Measurements from ENCODE around the gene LARGE1.

Gene LARGE1

GRCh38 chr22:33247758-33248157 is 672.5 kb downstream of the LARGE1 start:
- H3K36me3 ChIP-seq (ENCODE audit: low read length), result no peaks in the 10 kb centered on the region
- H3K4me2 ChIP-seq (ENCODE audit: low read depth, low read length, poor library complexity, severe bottlenecking), result no peak overlapping the region
- TF ChIP-seq, protein P1, sequence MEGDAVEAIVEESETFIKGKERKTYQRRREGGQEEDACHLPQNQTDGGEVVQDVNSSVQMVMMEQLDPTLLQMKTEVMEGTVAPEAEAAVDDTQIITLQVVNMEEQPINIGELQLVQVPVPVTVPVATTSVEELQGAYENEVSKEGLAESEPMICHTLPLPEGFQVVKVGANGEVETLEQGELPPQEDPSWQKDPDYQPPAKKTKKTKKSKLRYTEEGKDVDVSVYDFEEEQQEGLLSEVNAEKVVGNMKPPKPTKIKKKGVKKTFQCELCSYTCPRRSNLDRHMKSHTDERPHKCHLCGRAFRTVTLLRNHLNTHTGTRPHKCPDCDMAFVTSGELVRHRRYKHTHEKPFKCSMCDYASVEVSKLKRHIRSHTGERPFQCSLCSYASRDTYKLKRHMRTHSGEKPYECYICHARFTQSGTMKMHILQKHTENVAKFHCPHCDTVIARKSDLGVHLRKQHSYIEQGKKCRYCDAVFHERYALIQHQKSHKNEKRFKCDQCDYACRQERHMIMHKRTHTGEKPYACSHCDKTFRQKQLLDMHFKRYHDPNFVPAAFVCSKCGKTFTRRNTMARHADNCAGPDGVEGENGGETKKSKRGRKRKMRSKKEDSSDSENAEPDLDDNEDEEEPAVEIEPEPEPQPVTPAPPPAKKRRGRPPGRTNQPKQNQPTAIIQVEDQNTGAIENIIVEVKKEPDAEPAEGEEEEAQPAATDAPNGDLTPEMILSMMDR (IDR thresholded peaks at IDR 0.05; ENCODE audit: insufficient read depth, low read length, poor library complexity, severe bottlenecking), result no peak
- TF ChIP-seq EZH2phosphoT487 (conservative IDR thresholded peaks at IDR 0.05; ENCODE audit: low read length), result no peak
- H3K4me3 ChIP-seq (ENCODE audit: insufficient read depth, low read length, poor library complexity, severe bottlenecking), result no peak overlapping the region
- H3F3A ChIP-seq (ENCODE audit: insufficient read depth), result no peaks in the 10 kb centered on the region
- H3K27me3 ChIP-seq (ENCODE audit: low read length), result no peaks in the 10 kb centered on the region
- H3K9ac ChIP-seq (ENCODE audit: low read length), result no peak overlapping the region
- no peak overlapping the region for H3K27ac ChIP-seq (ENCODE audit: low read depth, low read length)
- no peaks in the 10 kb centered on the region for H3K79me2 ChIP-seq (ENCODE audit: insufficient read depth, low read length)
- H4K20me1 ChIP-seq (ENCODE audit: low read depth, low read length), result no peaks in the 10 kb centered on the region
- no peak overlapping the region for H2AFZ ChIP-seq (ENCODE audit: low read depth, low read length, severe bottlenecking)
- H3K9me2 ChIP-seq (replicated peaks; ENCODE audit: insufficient read depth, low read length), result no peaks in the 10 kb centered on the region
- H3K9me3 ChIP-seq (ENCODE audit: insufficient read depth, low read length), result no peaks in the 10 kb centered on the region

DNA sequence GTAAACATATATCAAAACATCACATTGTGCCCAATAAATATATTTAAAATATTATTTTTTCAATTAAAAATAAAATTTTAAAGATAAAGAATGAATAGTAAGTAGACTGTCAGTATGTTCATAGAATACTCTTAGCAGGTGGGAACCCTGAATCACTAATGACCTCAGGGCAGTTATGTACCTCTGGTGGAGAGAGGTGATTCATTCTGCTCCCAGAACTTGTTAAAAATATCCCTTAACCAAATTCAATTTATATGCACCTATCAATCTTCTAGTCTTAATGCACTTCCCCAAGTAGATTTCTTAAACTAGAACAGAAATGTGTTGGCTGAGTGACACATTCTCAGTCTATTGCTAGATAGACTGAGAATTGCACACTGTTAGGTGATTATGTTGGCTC is 678.2 kb downstream of the LARGE1 start:
- 0 out of 2 replicates have a peak, but pooled peaks cover 3% of the 10 kb centered on the region for H3K36me3 ChIP-seq (ENCODE audit: low read length)
- no peak overlapping the region for H2AFZ ChIP-seq (ENCODE audit: low read depth, low read length, severe bottlenecking)
- H3K4me2 ChIP-seq (ENCODE audit: low read depth, low read length, poor library complexity, severe bottlenecking), result no peak overlapping the region
- TF ChIP-seq EZH2phosphoT487 (conservative IDR thresholded peaks at IDR 0.05; ENCODE audit: low read length), result no peak
- TF ChIP-seq, protein P1 (IDR thresholded peaks at IDR 0.05; ENCODE audit: insufficient read depth, low read length, poor library complexity, severe bottlenecking), result no peak
- H3K27ac ChIP-seq (ENCODE audit: low read depth, low read length), result no peak overlapping the region
- H3K27me3 ChIP-seq (ENCODE audit: low read length), result no peaks in the 10 kb centered on the region
- no peak overlapping the region for H3K4me3 ChIP-seq (ENCODE audit: insufficient read depth, low read length, poor library complexity, severe bottlenecking)
- no peaks in the 10 kb centered on the region for H3F3A ChIP-seq (ENCODE audit: insufficient read depth)
- no peaks in the 10 kb centered on the region for H3K79me2 ChIP-seq (ENCODE audit: insufficient read depth, low read length)
- no peaks in the 10 kb centered on the region for H4K20me1 ChIP-seq (ENCODE audit: low read depth, low read length)
- no peaks in the 10 kb centered on the region for H3K9me3 ChIP-seq (ENCODE audit: insufficient read depth, low read length)
- no peak overlapping the region for H3K9ac ChIP-seq (ENCODE audit: low read length)
- no peaks in the 10 kb centered on the region for H3K9me2 ChIP-seq (replicated peaks; ENCODE audit: insufficient read depth, low read length)

DNA sequence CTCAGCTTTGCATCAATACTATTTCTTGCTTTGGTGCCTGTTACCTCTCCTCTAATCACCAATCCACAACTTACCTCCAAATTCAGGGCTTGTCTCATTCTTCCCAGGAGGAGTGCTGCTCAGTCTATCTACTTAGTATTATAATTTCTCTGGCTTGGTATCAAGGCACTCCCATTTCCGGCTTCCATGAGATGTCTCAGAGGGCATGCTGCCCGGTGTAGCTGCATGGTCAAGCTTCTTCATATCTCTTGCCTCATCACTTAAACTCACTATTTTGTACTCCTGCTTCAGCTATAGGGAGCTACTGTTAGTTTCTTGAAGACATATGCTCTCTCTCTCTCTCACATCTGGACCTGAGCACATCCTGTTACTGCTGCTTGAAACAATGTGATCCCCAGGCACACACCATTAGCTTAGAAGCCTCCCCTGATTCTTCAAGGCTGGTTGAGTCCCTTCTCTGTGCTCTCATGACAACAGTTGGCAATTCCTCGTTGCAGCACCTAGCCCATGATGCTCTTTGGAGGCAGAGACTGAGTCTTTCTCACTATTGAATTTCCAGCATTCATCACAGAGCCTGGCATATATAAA is 679.3 kb downstream of the LARGE1 start:
- H3K79me2 ChIP-seq (ENCODE audit: insufficient read depth, low read length), result no peaks in the 10 kb centered on the region
- H3K4me3 ChIP-seq (ENCODE audit: insufficient read depth, low read length, poor library complexity, severe bottlenecking), result no peak overlapping the region
- no peaks in the 10 kb centered on the region for H3K9me3 ChIP-seq (ENCODE audit: insufficient read depth, low read length)
- H3K27ac ChIP-seq (ENCODE audit: low read depth, low read length), result no peak overlapping the region
- no peaks in the 10 kb centered on the region for H3F3A ChIP-seq (ENCODE audit: insufficient read depth)
- H2AFZ ChIP-seq (ENCODE audit: low read depth, low read length, severe bottlenecking), result no peak overlapping the region
- TF ChIP-seq, protein P1 (IDR thresholded peaks at IDR 0.05; ENCODE audit: insufficient read depth, low read length, poor library complexity, severe bottlenecking), result no peak
- no peak overlapping the region for H3K4me2 ChIP-seq (ENCODE audit: low read depth, low read length, poor library complexity, severe bottlenecking)
- no peak overlapping the region for H3K9ac ChIP-seq (ENCODE audit: low read length)
- H3K27me3 ChIP-seq (ENCODE audit: low read length), result no peaks in the 10 kb centered on the region
- 0 out of 2 replicates have a peak, but pooled peaks cover 3% of the 10 kb centered on the region for H3K36me3 ChIP-seq (ENCODE audit: low read length)
- H3K9me2 ChIP-seq (replicated peaks; ENCODE audit: insufficient read depth, low read length), result no peaks in the 10 kb centered on the region
- H4K20me1 ChIP-seq (ENCODE audit: low read depth, low read length), result no peaks in the 10 kb centered on the region

All from SU-DHL-6 (cell line).